GM23338 (cell line): ENCODE data around the gene FITM2.

Experiments
- CREB1 ChIP-seq: fragments of 250-450 bp; sonication (Bioruptor Pico); IDR thresholded peaks from 2 replicates; pipeline ENCODE4 v1.5.0; 2020; ENCODE audit warnings: low read depth, mild to moderate bottlenecking, moderate library complexity
- CTCF ChIP-seq, 2 experiments: fragments of 200-600 bp in 1 of 2; sonication (generic) in 1 of 2; conservative IDR thresholded peaks; 2 replicates each; pipeline versions ENCODE4 v1.5.1 to v1.6.1; 2016 to 2017; ENCODE audit warnings: antibody characterized with exemption in 2 of 2, low read depth in 2 of 2, mild to moderate bottlenecking in 2 of 2, moderate library complexity in 1 of 2
- ETS1 ChIP-seq: IDR thresholded peaks from 2 replicates; pipeline ENCODE4 v1.6.1; 2016; ENCODE audit warnings: antibody characterized with exemption
- EZH2 ChIP-seq: fragments of 200-600 bp; sonication (generic); IDR thresholded peaks from one replicate; pipeline ENCODE4 v1.8.0; 2017; ENCODE audit warnings: antibody characterized with exemption, mild to moderate bottlenecking, low read depth; ENCODE audit not compliant: unreplicated experiment
- EZH2phosphoT487 ChIP-seq: fragments of 200-600 bp; sonication (generic); IDR thresholded peaks from one replicate; pipeline ENCODE4 v1.8.1; 2018; ENCODE audit warnings: antibody characterized with exemption; ENCODE audit not compliant: unreplicated experiment
- JUNB ChIP-seq: IDR thresholded peaks from one replicate; pipeline ENCODE4 v1.6.1; 2016; ENCODE audit warnings: antibody characterized with exemption; ENCODE audit not compliant: unreplicated experiment
- POLR2AphosphoS5 ChIP-seq: IDR thresholded peaks from 2 replicates; pipeline ENCODE4 v1.6.1; 2016; ENCODE audit warnings: antibody characterized with exemption, low read depth
- REST ChIP-seq: IDR thresholded peaks from one replicate; pipeline ENCODE4 v1.6.1; 2018; ENCODE audit warnings: antibody characterized with exemption; ENCODE audit not compliant: unreplicated experiment
- ZNF114 ChIP-seq: fragments of 250-450 bp; sonication (Bioruptor Pico); IDR thresholded peaks from 2 replicates; pipeline ENCODE4 v1.5.0; 2020; ENCODE audit warnings: mild to moderate bottlenecking, moderate library complexity

GRCh38 chr20:44301285-44301684 lies 9.7 kb downstream of the FITM2 start:
- no peak for TF ChIP-seq EZH2
- no peak for TF ChIP-seq POLR2AphosphoS5
- TF ChIP-seq CTCF (conservative IDR thresholded peaks at IDR 0.05; ENCODE audit: low read depth in 2 of 2) = no peak
- no peak for TF ChIP-seq REST
- TF ChIP-seq CREB1 (CRISPR knock-in tag) = no peak
- TF ChIP-seq ZNF114 (CRISPR knock-in tag) = no peak
- TF ChIP-seq EZH2phosphoT487 = no peak
- no peak for TF ChIP-seq ETS1
- no peak for TF ChIP-seq JUNB
